HG03460 (cell line): ENCODE measurements around the gene FARSB.
"Not testable (repeated sequence)": the region's sequence is repeated elsewhere in the genome, so short reads cannot be mapped to it uniquely, and the experiment has no call there.

Source experiments
- ATAC-seq: cut with Tn5 transposase; IDR thresholded peaks from one replicate; pipeline ENCODE4 v1.9.1; 2021; ENCODE audit not compliant: unreplicated experiment

Gene FARSB

GRCh38 chr2:222655787-222656525 lies at the start of gene FARSB:
FARSB (minus strand) TSS chr2:222656092; CDS start chr2:222656073, 19 bp downstream.
- peak; percentile 90 for ATAC-seq

- ATAC-seq: no peak
Measured at GRCh38 chr2:222703886-222704285, 48.0 kb upstream of the FARSB start.

- no peak for ATAC-seq
Measured at GRCh38 chr2:222703091-222703490, 47.2 kb upstream of the FARSB start.

GRCh38 chr2:222701721-222702131 lies 45.8 kb upstream of the FARSB start:
- ATAC-seq: no peak

- no peak for ATAC-seq
Measured at GRCh38 chr2:222701233-222701632, 45.3 kb upstream of the FARSB start.

- no peak for ATAC-seq
Measured at GRCh38 chr2:222698276-222698675, 42.4 kb upstream of the FARSB start.

GRCh38 chr2:222693837-222694236 lies 37.9 kb upstream of the FARSB start:
- ATAC-seq: peak; percentile 69

- ATAC-seq: not testable (repeated sequence)
Measured at GRCh38 chr2:222693413-222693812, 37.5 kb upstream of the FARSB start.

- ATAC-seq: peak; percentile 96
Measured at GRCh38 chr2:222690564-222691200, 34.8 kb upstream of the FARSB start.

- no peak for ATAC-seq
Measured at GRCh38 chr2:222689322-222689721, 33.4 kb upstream of the FARSB start.

GRCh38 chr2:222688917-222689316 lies 33.0 kb upstream of the FARSB start:
- no peak for ATAC-seq

GRCh38 chr2:222686086-222686750 lies 30.3 kb upstream of the FARSB start:
- ATAC-seq: no peak

GRCh38 chr2:222683805-222684204 lies 27.9 kb upstream of the FARSB start:
- no peak for ATAC-seq

- ATAC-seq: no peak
Measured at GRCh38 chr2:222677981-222678380, 22.1 kb upstream of the FARSB start.

GRCh38 chr2:222673883-222674282 lies 18.0 kb upstream of the FARSB start:
- no peak for ATAC-seq

GRCh38 chr2:222673273-222673672 lies 17.4 kb upstream of the FARSB start:
- no peak for ATAC-seq

GRCh38 chr2:222672068-222672401 lies 16.1 kb upstream of the FARSB start:
- ATAC-seq: no peak

- no peak for ATAC-seq
Measured at GRCh38 chr2:222671259-222672067, 15.6 kb upstream of the FARSB start, which contains the start of gene MOGAT1. MOGAT1 (plus strand) TSS chr2:222671658; CDS start chr2:222671786, 128 bp downstream.

- no peak for ATAC-seq
Measured at GRCh38 chr2:222670191-222671038, 14.5 kb upstream of the FARSB start.

GRCh38 chr2:222669353-222669752 lies 13.5 kb upstream of the FARSB start:
- no peak for ATAC-seq
